ENCODE measurements around the gene ARL8A.

- TF ChIP-seq, protein P1, sequence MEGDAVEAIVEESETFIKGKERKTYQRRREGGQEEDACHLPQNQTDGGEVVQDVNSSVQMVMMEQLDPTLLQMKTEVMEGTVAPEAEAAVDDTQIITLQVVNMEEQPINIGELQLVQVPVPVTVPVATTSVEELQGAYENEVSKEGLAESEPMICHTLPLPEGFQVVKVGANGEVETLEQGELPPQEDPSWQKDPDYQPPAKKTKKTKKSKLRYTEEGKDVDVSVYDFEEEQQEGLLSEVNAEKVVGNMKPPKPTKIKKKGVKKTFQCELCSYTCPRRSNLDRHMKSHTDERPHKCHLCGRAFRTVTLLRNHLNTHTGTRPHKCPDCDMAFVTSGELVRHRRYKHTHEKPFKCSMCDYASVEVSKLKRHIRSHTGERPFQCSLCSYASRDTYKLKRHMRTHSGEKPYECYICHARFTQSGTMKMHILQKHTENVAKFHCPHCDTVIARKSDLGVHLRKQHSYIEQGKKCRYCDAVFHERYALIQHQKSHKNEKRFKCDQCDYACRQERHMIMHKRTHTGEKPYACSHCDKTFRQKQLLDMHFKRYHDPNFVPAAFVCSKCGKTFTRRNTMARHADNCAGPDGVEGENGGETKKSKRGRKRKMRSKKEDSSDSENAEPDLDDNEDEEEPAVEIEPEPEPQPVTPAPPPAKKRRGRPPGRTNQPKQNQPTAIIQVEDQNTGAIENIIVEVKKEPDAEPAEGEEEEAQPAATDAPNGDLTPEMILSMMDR (IDR thresholded peaks at IDR 0.05), result no peak
- no peak for TF ChIP-seq POLR2A (IDR thresholded peaks at IDR 0.05)
- TF ChIP-seq EP300 (IDR thresholded peaks at IDR 0.05), result no peak
- no peak for TF ChIP-seq POLR2AphosphoS5 (IDR thresholded peaks at IDR 0.05)
Measured at GRCh38 chr1:202150187-202150586, 5.7 kb upstream of the ARL8A start.
